Measurements from ENCODE around the gene PFDN2. TPM values are rescaled to one million over a fixed set of nuclear protein-coding genes. Genes with fewer than 3 reads are reported as not detected.

The PFDN2 gene
- polyA plus RNA-seq, 1 of the 3 experiments (the other 2 are of a cell fraction), result 445 TPM

DNA sequence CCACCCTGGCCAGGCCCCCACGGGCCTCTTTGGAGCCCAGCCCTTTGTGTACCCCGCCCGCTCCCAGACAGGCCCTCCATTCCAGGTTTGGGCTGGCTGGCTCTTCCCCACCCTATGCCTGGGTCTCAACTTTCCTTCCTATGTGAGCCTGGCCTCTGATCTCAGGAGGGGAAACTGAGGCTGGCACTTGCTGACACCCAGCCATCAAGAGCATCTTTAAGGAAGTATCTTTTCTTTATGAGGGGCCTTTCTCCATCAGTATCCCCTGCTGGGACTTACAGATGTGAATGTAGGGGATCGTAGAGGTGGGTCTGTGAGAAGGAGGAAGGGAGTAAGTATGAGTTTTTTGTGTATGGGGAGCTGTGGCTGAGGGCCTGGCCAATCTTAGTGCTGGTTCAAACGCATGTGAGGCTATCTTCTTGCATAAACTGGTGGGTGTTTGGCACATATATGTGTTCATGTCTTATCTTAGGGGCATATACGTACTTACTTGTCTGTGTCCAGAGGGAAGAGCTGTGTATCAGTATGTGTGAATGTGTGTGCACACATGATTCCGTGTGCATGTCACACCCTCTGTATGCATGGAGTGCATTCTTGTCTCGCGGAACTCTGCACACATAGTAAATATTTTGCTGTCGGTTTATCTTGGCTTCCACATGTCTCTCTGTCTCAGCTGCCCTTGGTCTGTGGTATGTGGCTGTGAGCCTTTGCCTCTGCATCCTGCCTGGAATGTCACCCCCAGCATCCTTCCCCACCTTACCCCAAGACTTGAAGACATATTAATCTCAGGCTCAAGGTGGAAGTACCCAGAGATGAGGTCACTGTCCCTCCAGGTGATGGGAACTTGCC is 33.9 kb downstream of the PFDN2 start:
- Histone ChIP-seq H3K9ac (0 out of 2 replicates have a peak overlapping the region, but pooled peaks have one; percentile 15), H4K20me1 (ENCODE audit: insufficient read depth) (no peaks in the 10 kb centered on the region), H3F3A (replicated peaks; ENCODE audit: insufficient read depth) (no peaks in the 10 kb centered on the region), H3K4me3 (ENCODE audit: low read depth in 2 of 2, low read length in 1 of 2) (no peak overlapping the region), H3K27me3 (ENCODE audit: insufficient read depth) (no peaks in the 10 kb centered on the region), H3K27ac (ENCODE audit: low read depth in 2 of 2, low read length in 1 of 2) (peak overlapping the region in 1 of 2 experiments; percentile 40; a peak in 2 of 4 replicates), H3K4me2 (no peak overlapping the region), H2AFZ (ENCODE audit: low read depth) (peak overlapping the region; percentile 54; the same call in 1 of the 2 replicates), H3K36me3 (replicated peaks in 1 of 2; ENCODE audit: control insufficient read depth in 1 of 2, insufficient read depth in 2 of 2, low read length in 1 of 2) (no peaks in the 10 kb centered on the region), H3K79me2 (ENCODE audit: insufficient read depth) (no peaks in the 10 kb centered on the region), H3K9me2 (no peaks in the 10 kb centered on the region), H3K9me3 (no peaks in the 10 kb centered on the region), H3K4me1 (ENCODE audit: control insufficient read depth in 1 of 2, insufficient read depth in 2 of 2, low read depth in 1 of 2, low read length in 1 of 2) (peaks cover 8 to 13% of the 10 kb centered on the region in 2 experiments; a peak in 2 of 4 replicates)
- TF ChIP-seq NRF1 (IDR thresholded peaks at IDR 0.05; ENCODE audit: low read depth, low read length), result no peak
- no peak for TF ChIP-seq RFX5 (IDR thresholded peaks at IDR 0.05; ENCODE audit: low read length)
- no peak for TF ChIP-seq FOSL2 (IDR thresholded peaks at IDR 0.05; ENCODE audit: borderline replicate concordance, low read depth)
- no peak for TF ChIP-seq GABPA (IDR thresholded peaks at IDR 0.05; ENCODE audit: low read depth)
- TF ChIP-seq MEF2A (IDR thresholded peaks at IDR 0.05; ENCODE audit: borderline replicate concordance, low read depth), result no peak
- TF ChIP-seq, protein P1, sequence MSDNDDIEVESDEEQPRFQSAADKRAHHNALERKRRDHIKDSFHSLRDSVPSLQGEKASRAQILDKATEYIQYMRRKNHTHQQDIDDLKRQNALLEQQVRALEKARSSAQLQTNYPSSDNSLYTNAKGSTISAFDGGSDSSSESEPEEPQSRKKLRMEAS (IDR thresholded peaks at IDR 0.05; ENCODE audit: low read depth), result no peak
- no peak for TF ChIP-seq RAD21 (IDR thresholded peaks at IDR 0.05; ENCODE audit: low read length)
- no peak for TF ChIP-seq JUND (IDR thresholded peaks at IDR 0.05)
- WGBS (ENCODE audit: low lambda C conversion rate), result 83% methylated on average over 9 of the region's 10 CpGs
- ChIA-PET POLR2A (no interaction called here), CTCF (interaction anchor here (22.7 kb wide), 1 partner anchor 12 kb away, joined by 198 read pairs; the partner anchor contains the start of gene KLHDC9)
- DNase-seq, result no peak

DNA sequence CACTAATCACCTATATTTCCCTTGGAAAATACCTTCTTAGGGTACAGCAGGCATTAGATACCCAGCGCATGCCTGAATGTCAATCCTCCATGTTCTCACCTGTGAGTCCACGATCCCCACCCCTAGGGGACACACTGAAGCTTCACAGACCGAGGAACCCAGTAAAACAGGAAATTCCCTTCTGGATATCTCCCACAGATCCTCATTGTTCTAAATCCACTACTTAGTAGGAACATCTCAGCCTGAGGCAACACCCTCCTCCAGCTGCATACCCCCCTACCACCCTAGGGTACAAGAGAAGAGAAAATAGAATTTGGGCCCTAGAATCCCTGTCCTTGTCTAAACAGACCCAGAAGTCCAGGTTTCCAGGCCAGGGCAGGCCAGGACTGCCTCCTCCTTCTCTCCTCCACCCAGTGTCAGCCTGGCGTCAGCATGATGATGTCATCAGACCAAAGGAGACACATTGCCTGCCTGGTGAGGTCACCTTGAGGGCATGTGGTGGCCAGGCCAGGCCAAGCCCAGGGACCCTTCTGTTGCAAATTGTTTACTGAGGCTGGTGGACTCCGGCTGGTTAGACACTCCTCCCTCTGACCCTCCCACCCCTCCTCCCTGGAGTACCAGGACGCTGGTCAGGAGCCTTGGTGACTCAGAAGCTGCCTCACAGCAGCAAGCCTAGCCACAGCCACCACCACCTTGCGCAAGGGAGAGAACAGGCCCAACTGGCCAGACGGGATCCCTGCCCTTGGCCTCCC is 34.7 kb downstream of the PFDN2 start:
- 36% methylated on average over 8 of the region's 8 CpGs for WGBS (ENCODE audit: low lambda C conversion rate)
- Histone ChIP-seq H2AFZ (ENCODE audit: low read depth) (peak overlapping the region; percentile 54), H3K4me3 (ENCODE audit: low read depth in 2 of 2, low read length in 1 of 2) (no peak overlapping the region), H3K36me3 (replicated peaks in 1 of 2; ENCODE audit: control insufficient read depth in 1 of 2, insufficient read depth in 2 of 2, low read length in 1 of 2) (no peaks in the 10 kb centered on the region), H3K27ac (ENCODE audit: low read depth in 2 of 2, low read length in 1 of 2) (peak overlapping the region in 1 of 2 experiments; percentile 40; a peak in 2 of 4 replicates), H3K4me2 (no peak overlapping the region), H3K4me1 (ENCODE audit: control insufficient read depth in 1 of 2, insufficient read depth in 2 of 2, low read depth in 1 of 2, low read length in 1 of 2) (peaks cover 8 to 13% of the 10 kb centered on the region in 2 experiments; a peak in 2 of 4 replicates), H3K9ac (peak overlapping the region; percentile 15; the same call in 1 of the 2 replicates), H3K9me2 (no peaks in the 10 kb centered on the region), H3F3A (replicated peaks; ENCODE audit: insufficient read depth) (no peaks in the 10 kb centered on the region), H3K9me3 (no peaks in the 10 kb centered on the region), H4K20me1 (ENCODE audit: insufficient read depth) (no peaks in the 10 kb centered on the region), H3K27me3 (ENCODE audit: insufficient read depth) (no peaks in the 10 kb centered on the region), H3K79me2 (ENCODE audit: insufficient read depth) (no peaks in the 10 kb centered on the region)
- CTCF ChIA-PET, result interaction anchor here (1.4 to 22.7 kb wide), 3 partner anchors 9 to 13 kb away, joined by 3 to 198 read pairs (median 8); partner anchors contain the start of gene KLHDC9
- DNase-seq, result peak; percentile 60
- TF ChIP-seq RXRA (IDR thresholded peaks at IDR 0.05; ENCODE audit: borderline replicate concordance, low read depth) (peak; percentile 40; the same call in 1 of the 2 replicates), JUND (IDR thresholded peaks at IDR 0.05) (0 out of 2 replicates have a peak, but pooled peaks have one; percentile 9), RCOR1 (IDR thresholded peaks at IDR 0.05; ENCODE audit: low read length) (no peak), FOSL2 (IDR thresholded peaks at IDR 0.05; ENCODE audit: borderline replicate concordance, low read depth) (peak; percentile 67; the same call in 1 of the 2 replicates), FOXM1 (IDR thresholded peaks at IDR 0.05; ENCODE audit: low read depth) (no peak)
- POLR2A ChIA-PET, result no interaction called here
